ENCODE measurements around the gene GJC2. TPM values are rescaled to one million over a fixed set of nuclear protein-coding genes. Genes with fewer than 3 reads are reported as not detected.
"Not testable (repeated sequence)": the region's sequence is repeated elsewhere in the genome, so short reads cannot be mapped to it uniquely, and the experiment has no call there.

Gene GJC2
- polyA plus RNA-seq (ENCODE audit: insufficient read length in 4 of 4) = 1 to 10 TPM in 2 of 4 donors, under 1 TPM in 2; 0.57 to 2.2 (median 0.97) TPM

DNA sequence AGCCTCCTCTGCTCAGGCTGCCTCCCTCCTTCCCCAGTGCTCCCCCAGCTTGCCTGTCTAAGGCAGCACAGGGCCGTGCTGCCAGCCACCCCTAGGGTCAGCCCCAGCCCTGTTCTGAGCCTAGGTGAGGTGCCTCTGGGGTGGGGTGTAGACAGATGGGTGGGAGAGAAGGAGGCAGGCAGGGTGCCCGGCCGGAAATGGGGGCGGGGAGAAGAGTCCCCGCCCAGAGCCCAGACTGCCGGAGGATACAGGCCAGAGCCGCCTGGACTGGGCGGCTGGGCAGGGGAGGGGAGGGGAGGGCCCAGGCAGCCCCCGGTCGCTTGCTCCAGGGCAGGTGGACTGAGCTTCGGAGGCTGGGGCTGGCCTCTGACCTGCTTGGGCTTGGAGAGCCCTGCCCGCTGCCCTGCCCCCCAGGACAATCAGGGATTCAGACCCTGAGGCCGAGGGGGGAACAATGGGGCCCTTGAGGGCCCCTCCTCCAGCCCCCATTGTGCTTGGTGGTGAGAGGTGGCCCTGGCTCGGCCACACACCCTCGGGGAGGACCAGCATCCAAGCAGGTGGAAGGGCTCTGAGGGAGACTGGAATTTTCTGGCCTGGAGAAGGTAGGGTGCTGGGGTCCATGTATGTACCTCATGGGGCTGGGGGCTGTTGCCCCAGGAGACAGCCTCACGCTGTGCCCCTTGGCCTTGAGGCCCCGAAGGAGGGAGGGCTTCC is at the start of gene GJC2:
TSS of gene GJC2 (plus strand) at position 525 of the 714 bp plus-strand sequence. CDS start 7,829 bp downstream, outside the sequence.
- DNase-seq (ENCODE audit: low read depth in 4 of 4, low spot score in 3 of 4) = no peak

GRCh38 chr1:228100822-228101613 is 48.7 kb upstream of the GJC2 start:
- no peak for DNase-seq (ENCODE audit: low read depth in 4 of 4, low spot score in 3 of 4)

- DNase-seq (ENCODE audit: low read depth in 4 of 4, low spot score in 3 of 4) = no peak
These were observed 48.1 kb upstream of the GJC2 start for GRCh38 chr1:228101614-228101993.

- no peak for DNase-seq (ENCODE audit: low read depth in 4 of 4, low spot score in 3 of 4)
These were observed 47.5 kb upstream of the GJC2 start for GRCh38 chr1:228101994-228102790.

- DNase-seq (ENCODE audit: low read depth in 4 of 4, low spot score in 3 of 4) = peak; percentile 83 to 89 (median 86)
These were observed 46.7 kb upstream of the GJC2 start, which contains the start of gene C1orf35 for GRCh38 chr1:228102791-228103620. TSS of gene C1orf35 (minus strand) at chr1:228103325. CDS start at chr1:228103227, 98 bp downstream.

- DNase-seq (ENCODE audit: low read depth in 4 of 4, low spot score in 3 of 4) = no peak
These were observed 45.0 kb upstream of the GJC2 start for GRCh38 chr1:228104526-228105269.

GRCh38 chr1:228105270-228105995 is 44.3 kb upstream of the GJC2 start:
- DNase-seq (ENCODE audit: low read depth in 4 of 4, low spot score in 3 of 4) = no peak

DNA sequence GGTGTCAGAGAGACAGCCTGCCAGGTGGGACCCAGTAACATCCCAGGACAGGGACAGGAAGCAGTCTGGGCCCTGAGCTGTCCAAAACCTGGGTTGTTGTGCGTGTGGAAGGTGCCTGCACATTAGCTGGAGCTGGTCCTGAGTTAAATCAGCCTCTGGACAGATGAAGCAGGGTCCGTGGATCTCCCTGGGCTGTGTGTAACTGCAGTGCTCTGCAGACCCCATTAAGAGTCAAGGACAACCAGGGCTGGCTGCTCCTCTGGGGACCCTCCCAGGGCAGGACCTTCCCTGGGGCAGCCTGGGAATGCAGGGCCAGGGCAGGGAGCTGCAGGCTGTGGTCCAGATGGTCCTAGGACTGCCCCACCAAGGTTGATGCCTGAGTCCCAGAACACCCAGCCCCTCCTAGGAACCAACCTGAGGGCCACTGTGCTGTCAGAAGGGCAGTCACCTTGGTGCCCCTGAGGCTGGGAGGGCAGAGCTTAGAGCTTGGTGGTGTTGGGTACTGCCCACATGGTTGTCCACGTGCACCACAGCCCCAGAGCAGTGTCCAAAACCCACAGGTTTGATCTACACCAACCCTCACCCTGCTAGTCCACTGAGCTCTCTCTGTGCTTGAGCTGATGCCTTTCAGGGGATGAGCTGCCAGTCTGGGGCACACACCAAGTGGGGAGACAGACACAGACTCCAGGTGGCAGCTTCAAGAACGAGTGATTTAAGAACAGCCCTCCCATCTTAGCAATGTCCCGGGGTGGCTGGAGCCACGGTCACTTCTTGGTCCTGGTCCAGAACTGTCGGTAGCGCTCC is 43.5 kb upstream of the GJC2 start:
- no peak for DNase-seq (ENCODE audit: low read depth in 4 of 4, low spot score in 3 of 4)

- no peak for DNase-seq (ENCODE audit: low read depth in 4 of 4, low spot score in 3 of 4)
These were observed 43.0 kb upstream of the GJC2 start for GRCh38 chr1:228106800-228107054.

DNA sequence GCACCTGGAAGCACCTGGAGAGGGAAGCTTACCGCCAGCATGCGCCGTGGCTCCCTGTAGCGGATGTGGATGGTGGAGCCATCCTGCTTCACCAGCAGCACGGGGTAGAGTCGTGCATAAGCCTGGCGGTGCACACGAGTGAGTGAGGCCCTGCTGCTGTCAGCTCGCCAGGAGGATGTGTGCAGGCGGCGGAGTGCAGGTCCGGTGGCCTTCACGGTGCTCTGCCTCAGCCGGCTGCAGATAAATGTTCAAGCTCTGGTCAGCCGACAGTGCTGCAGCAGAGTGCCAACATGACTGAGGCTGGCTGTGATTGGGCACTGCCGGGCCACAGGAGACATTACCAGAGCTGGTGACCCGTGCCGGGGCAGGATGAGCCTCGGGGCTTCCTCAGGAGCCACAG is 42.1 kb upstream of the GJC2 start:
- no peak for DNase-seq (ENCODE audit: low read depth in 4 of 4, low spot score in 3 of 4)

DNA sequence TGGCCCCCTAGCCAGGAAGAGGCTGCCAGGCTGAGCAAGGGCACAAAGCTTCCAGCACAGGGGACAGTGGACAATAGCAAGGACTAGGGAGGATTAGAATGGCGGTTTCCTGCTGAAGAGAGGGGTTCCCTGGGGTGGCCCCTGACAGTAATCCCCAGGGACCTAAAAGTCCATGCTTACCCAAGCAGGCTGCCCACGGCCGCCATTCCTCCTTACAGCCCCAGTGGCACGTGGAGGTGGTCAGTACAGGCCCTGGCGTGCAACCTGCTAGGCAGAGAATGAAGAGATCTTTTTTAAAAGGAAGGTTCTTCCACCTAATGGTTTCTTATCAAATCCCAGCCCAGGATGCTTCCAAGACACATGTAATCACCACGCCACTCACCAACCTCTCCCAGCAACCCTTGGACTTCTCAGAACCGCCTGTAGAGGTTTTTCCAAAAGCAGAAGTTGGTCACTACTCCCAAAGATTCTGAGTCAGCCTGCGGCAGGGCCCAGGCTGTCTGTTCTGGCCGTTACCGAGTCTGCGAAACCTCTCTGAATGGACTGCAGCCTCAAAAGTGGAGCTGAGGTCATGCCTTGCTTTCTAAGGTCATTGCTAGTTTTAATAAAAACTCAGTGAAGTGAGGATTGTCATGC is 41.6 kb upstream of the GJC2 start:
- no peak for DNase-seq (ENCODE audit: low read depth in 4 of 4, low spot score in 3 of 4)

- no peak for DNase-seq (ENCODE audit: low read depth in 4 of 4, low spot score in 3 of 4)
These were observed 41.0 kb upstream of the GJC2 start for GRCh38 chr1:228108742-228109072.

DNA sequence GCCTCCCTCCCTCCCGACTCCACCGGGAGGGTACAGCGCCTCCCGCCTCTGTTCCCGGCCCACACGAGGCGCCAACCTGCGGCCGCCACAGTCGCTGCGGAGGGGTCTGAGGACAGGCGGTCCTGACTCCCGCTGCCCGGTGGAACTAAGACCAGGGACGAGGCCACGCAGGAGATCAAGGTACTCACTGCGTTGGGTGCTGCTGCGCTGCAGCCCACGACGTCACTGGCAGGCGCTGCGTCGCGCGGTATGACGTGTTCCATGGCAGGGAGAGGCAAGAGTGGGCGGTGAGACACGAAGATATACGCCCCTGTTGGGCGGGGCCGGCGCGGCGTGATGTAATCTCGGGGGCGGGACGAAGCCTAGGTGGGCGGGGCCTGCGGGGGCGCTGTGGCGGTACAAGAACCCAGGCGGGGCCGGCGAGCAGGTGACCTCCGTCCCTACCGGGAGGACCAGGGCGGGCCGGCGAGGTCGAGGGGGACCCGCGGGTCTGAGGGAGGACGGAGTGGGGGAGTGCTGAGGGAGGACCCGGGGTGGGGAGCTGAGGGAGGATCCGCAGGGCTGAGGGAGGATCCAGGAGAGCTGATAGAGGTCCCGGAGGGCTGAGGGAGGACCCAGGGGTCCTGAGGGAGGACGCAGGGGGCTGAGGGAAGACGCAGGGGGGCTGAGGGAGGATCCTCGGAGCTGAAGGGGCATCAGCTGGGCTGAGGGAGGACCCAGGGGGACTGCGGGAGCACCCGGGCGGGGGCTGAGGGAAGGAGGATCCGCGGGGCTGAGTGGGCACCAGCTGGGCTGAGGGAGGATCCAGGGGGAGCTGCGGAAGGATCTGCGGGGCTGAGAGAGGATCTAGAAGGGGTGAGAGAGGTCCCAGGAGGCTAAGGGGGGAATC is 40.4 kb upstream of the GJC2 start, which contains the start of gene MRPL55:
TSS of gene MRPL55 (minus strand) at position 227 of the 889 bp plus-strand sequence. CDS start 1,039 bp downstream, outside the sequence.
- DNase-seq (ENCODE audit: low read depth in 4 of 4, low spot score in 3 of 4) = peak; percentile 89 to 95 (median 94)

DNA sequence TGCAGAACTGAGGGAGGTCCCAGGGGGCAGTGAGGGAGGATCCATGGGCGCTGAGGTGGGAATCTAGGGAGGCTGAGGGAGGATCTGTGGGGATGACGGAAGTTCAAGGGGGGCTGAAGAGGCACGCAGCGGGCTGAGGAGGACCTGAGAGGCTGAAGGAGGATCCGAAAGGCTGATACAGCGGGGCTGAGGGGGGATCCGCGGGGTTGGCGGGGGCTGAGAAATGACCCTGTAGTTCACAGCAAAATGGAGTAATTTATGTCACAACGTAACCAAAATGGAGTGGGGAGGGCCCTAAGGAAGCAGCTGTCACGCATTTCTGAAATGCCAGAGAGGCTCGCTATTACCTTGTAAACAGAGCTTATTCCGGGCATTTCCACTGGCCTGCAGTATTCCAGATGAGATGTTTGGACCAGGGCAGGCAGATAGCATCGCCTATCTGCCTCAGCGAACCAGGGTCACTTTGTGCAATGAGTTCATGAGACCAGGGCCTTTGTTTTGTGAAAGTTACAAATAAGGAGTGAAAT is 39.7 kb upstream of the GJC2 start:
- peak in 1 of 4 donors; percentile 27 for DNase-seq (ENCODE audit: low read depth in 4 of 4, low spot score in 3 of 4)

DNA sequence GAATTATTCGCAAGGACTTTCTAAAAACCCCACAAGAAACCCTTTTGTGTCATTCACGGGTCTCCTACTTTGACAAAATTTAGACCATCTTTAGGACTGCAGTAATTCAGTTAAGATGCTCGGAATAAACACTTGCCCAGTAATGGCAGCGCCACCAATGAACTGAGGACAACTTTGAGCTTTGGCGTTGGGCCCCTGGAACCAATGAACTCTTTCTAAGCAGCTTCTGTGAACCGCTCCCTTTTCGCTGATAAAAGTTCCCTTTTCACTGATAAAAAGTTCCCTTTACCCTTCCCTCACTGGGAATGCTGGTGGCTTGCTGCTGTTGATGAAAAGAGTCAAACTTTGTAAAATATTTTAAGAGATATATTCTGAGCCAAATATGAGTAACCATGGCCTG is 39.2 kb upstream of the GJC2 start:
- DNase-seq (ENCODE audit: low read depth in 4 of 4, low spot score in 3 of 4) = no peak

- not testable (repeated sequence) for DNase-seq (ENCODE audit: low read depth in 4 of 4, low spot score in 3 of 4)
These were observed 38.4 kb upstream of the GJC2 start for GRCh38 chr1:228111315-228111714.
